Measurements from ENCODE around the gene ORAI2. TPM values are rescaled to one million over a fixed set of nuclear protein-coding genes. Genes with fewer than 3 reads are reported as not detected.

The ORAI2 gene
- total RNA-seq, 1 experiment from 2014 or later: 11.4 TPM

GRCh38 chr7:102468478-102469350, 35.3 kb downstream of the ORAI2 start:
- Mint-ChIP-seq H3K27ac (ENCODE audit: unreplicated experiment) (peak overlapping the region; percentile 42), H3K36me3 (ENCODE audit: insufficient read depth, unreplicated experiment) (peaks cover 36% of the 10 kb centered on the region), H3K27me3 (ENCODE audit: unreplicated experiment) (no peaks in the 10 kb centered on the region), H3K9me3 (ENCODE audit: low read depth, unreplicated experiment) (no peaks in the 10 kb centered on the region), H3K4me3 (ENCODE audit: low read depth, unreplicated experiment) (no peak overlapping the region), H3K4me1 (ENCODE audit: low read depth, unreplicated experiment) (peaks cover 6% of the 10 kb centered on the region)
- no TSS peak for BruUV-seq (replicated peaks)
- no peak for DNase-seq
- intact Hi-C loops (cut with micrococcal nuclease; ENCODE audit: unreplicated experiment): no loop called here
- CTCF ChIA-PET: no interaction called here
- TF ChIP-seq, protein P1, sequence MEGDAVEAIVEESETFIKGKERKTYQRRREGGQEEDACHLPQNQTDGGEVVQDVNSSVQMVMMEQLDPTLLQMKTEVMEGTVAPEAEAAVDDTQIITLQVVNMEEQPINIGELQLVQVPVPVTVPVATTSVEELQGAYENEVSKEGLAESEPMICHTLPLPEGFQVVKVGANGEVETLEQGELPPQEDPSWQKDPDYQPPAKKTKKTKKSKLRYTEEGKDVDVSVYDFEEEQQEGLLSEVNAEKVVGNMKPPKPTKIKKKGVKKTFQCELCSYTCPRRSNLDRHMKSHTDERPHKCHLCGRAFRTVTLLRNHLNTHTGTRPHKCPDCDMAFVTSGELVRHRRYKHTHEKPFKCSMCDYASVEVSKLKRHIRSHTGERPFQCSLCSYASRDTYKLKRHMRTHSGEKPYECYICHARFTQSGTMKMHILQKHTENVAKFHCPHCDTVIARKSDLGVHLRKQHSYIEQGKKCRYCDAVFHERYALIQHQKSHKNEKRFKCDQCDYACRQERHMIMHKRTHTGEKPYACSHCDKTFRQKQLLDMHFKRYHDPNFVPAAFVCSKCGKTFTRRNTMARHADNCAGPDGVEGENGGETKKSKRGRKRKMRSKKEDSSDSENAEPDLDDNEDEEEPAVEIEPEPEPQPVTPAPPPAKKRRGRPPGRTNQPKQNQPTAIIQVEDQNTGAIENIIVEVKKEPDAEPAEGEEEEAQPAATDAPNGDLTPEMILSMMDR (IDR thresholded peaks at IDR 0.05; ENCODE audit: unreplicated experiment): no peak

GRCh38 chr7:102469351-102469971, 36.1 kb downstream of the ORAI2 start:
- DNase-seq: no peak
- Mint-ChIP-seq H3K4me1 (ENCODE audit: low read depth, unreplicated experiment) (no peaks in the 10 kb centered on the region), H3K27ac (ENCODE audit: unreplicated experiment) (peak overlapping the region; percentile 42), H3K4me3 (ENCODE audit: low read depth, unreplicated experiment) (no peak overlapping the region), H3K27me3 (ENCODE audit: unreplicated experiment) (no peaks in the 10 kb centered on the region), H3K9me3 (ENCODE audit: low read depth, unreplicated experiment) (no peaks in the 10 kb centered on the region), H3K36me3 (ENCODE audit: insufficient read depth, unreplicated experiment) (peaks cover 28% of the 10 kb centered on the region)
- BruUV-seq (replicated peaks): no TSS peak
- intact Hi-C loops (cut with micrococcal nuclease; ENCODE audit: unreplicated experiment): no loop called here
- TF ChIP-seq, protein P1 (IDR thresholded peaks at IDR 0.05; ENCODE audit: unreplicated experiment): no peak
- CTCF ChIA-PET: no interaction called here

DNA sequence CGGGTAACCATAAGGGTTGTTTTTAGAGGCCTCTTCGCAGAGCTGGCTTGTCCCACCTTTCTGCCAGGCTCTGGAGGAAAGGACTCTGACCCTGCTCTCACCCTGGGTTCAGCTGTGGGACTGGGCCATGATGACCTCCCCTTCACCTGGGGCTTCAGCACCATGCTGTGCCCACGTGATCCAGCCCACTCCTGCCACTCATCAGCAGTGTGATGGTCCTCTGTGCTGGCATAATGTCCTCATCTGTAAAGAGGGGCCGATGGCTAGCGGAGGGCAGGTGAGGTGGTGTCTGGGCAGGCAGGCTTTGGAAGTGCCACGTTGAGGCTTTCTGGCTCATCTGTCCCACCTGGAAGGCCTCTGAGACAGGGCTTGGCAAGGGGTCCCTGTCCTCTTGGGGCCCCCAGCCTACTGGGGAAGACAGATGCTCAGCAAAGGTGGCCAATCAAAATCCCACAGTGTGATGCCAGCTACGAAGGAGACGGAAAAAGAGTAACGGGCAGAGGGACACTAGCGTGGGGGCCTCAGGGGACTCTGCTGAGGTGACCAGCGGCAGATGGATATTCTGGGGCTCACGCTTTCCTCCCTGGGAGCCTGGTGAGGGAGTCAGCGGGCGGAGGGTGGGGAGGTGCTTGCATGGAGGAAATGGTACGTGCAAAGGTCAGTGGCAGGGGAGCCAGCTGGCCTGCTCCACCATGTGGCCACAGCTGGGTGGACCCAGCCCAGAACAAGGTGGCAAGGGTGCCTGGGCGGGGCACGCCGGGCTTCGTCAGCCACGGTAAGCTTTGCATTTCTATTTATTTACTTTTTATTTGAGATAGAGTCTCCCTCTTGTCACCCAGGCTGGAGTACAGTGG, 36.8 kb downstream of the ORAI2 start:
- no peak for DNase-seq
- TF ChIP-seq, protein P1 (IDR thresholded peaks at IDR 0.05; ENCODE audit: unreplicated experiment): no peak
- BruUV-seq (replicated peaks): no TSS peak
- no peaks in the 10 kb centered on the region for H3K4me1 Mint-ChIP-seq (ENCODE audit: low read depth, unreplicated experiment)
- no peaks in the 10 kb centered on the region for H3K9me3 Mint-ChIP-seq (ENCODE audit: low read depth, unreplicated experiment)
- intact Hi-C loops (cut with micrococcal nuclease; ENCODE audit: unreplicated experiment): no loop called here
- no peak overlapping the region for H3K4me3 Mint-ChIP-seq (ENCODE audit: low read depth, unreplicated experiment)
- no peaks in the 10 kb centered on the region for H3K27me3 Mint-ChIP-seq (ENCODE audit: unreplicated experiment)
- peaks cover 21% of the 10 kb centered on the region for H3K36me3 Mint-ChIP-seq (ENCODE audit: insufficient read depth, unreplicated experiment)
- H3K27ac Mint-ChIP-seq (ENCODE audit: unreplicated experiment): no peak overlapping the region
- CTCF ChIA-PET: no interaction called here

DNA sequence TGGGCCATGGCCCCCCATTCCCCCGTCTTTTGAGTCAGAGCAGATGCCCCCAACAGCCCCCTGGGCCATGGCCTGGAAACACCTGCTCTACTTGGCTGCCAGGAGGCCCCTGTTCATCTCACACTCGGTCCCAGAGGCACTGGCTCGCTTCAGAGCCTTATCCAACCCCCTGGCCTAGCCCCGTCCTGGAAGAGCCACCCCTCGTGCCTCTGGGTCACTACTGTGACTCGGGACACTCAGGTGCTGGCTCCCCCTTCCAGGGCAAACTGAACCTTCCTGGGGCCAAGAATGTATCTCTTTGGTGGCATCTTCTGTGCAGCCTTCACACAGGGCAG, 38.4 kb downstream of the ORAI2 start:
- CTCF ChIA-PET: no interaction called here
- no peaks in the 10 kb centered on the region for H3K27me3 Mint-ChIP-seq (ENCODE audit: unreplicated experiment)

More for the DNA sequence above, 38.4 kb downstream of the ORAI2 start:
- Mint-ChIP-seq H3K4me1 (ENCODE audit: low read depth, unreplicated experiment) (no peaks in the 10 kb centered on the region), H3K36me3 (ENCODE audit: insufficient read depth, unreplicated experiment) (peaks cover 13% of the 10 kb centered on the region), H3K9me3 (ENCODE audit: low read depth, unreplicated experiment) (no peaks in the 10 kb centered on the region), H3K27ac (ENCODE audit: unreplicated experiment) (no peak overlapping the region), H3K4me3 (ENCODE audit: low read depth, unreplicated experiment) (no peak overlapping the region)
- BruUV-seq (replicated peaks): no TSS peak
- DNase-seq: no peak
- TF ChIP-seq, protein P1 (IDR thresholded peaks at IDR 0.05; ENCODE audit: unreplicated experiment): no peak
- intact Hi-C loops (cut with micrococcal nuclease; ENCODE audit: unreplicated experiment): no loop called here
